Measurements from ENCODE around the gene EPS15.
"Not testable (repeated sequence)": the region's sequence is repeated elsewhere in the genome, so short reads cannot be mapped to it uniquely, and the experiment has no call there.

Gene EPS15

GRCh38 chr1:51519048-51519864, at the start of gene EPS15:
EPS15 (minus strand) TSS chr1:51519266; CDS start chr1:51519231, 35 bp downstream.
- DNase-seq: peak; percentile 92

GRCh38 chr1:51568231-51568935, 49.3 kb upstream of the EPS15 start:
- peak; percentile 25 for DNase-seq

- no peak for DNase-seq
Measured at GRCh38 chr1:51567653-51568052, 48.6 kb upstream of the EPS15 start.

GRCh38 chr1:51566260-51566659, 47.2 kb upstream of the EPS15 start:
- DNase-seq: no peak

GRCh38 chr1:51565009-51565408, 45.9 kb upstream of the EPS15 start:
- peak; percentile 49 for DNase-seq

- DNase-seq: peak; percentile 17
Measured at GRCh38 chr1:51564124-51564523, 45.1 kb upstream of the EPS15 start.

- no peak for DNase-seq
Measured at GRCh38 chr1:51561702-51562101, 42.6 kb upstream of the EPS15 start.

- not testable (repeated sequence) for DNase-seq
Measured at GRCh38 chr1:51560895-51561294, 41.8 kb upstream of the EPS15 start.

- DNase-seq: no peak
Measured at GRCh38 chr1:51560034-51560433, 41.0 kb upstream of the EPS15 start.

- DNase-seq: no peak
Measured at GRCh38 chr1:51559501-51559900, 40.4 kb upstream of the EPS15 start.

GRCh38 chr1:51559064-51559500, 40.0 kb upstream of the EPS15 start:
- no peak for DNase-seq

GRCh38 chr1:51558375-51558924, 39.4 kb upstream of the EPS15 start:
- peak; percentile 21 for DNase-seq

GRCh38 chr1:51557168-51557567, 38.1 kb upstream of the EPS15 start:
- no peak for DNase-seq

GRCh38 chr1:51555866-51556619, 37.0 kb upstream of the EPS15 start:
- DNase-seq: no peak

GRCh38 chr1:51553911-51554310, 34.8 kb upstream of the EPS15 start:
- DNase-seq: no peak

- DNase-seq: no peak
Measured at GRCh38 chr1:51552929-51553807, 34.1 kb upstream of the EPS15 start.

- DNase-seq: no peak
Measured at GRCh38 chr1:51551848-51552296, 32.8 kb upstream of the EPS15 start.

- no peak for DNase-seq
Measured at GRCh38 chr1:51551081-51551480, 32.0 kb upstream of the EPS15 start.

- DNase-seq: peak; percentile 58
Measured at GRCh38 chr1:51549901-51550300, 30.8 kb upstream of the EPS15 start.

GRCh38 chr1:51549016-51549619, 30.1 kb upstream of the EPS15 start:
- peak; percentile 29 for DNase-seq

GRCh38 chr1:51543858-51544257, 24.8 kb upstream of the EPS15 start:
- DNase-seq: no peak
